ENCODE measurements around the gene RCN1. TPM values are rescaled to one million over a fixed set of nuclear protein-coding genes. Genes with fewer than 3 reads are reported as not detected.

The RCN1 gene
- total and polyA plus RNA-seq, 9 of the 15 experiments (the other 6 are each of a cell fraction or from before 2014, with no cell fraction given), result 2.1 to 8.7 (median 7.2) TPM

DNA sequence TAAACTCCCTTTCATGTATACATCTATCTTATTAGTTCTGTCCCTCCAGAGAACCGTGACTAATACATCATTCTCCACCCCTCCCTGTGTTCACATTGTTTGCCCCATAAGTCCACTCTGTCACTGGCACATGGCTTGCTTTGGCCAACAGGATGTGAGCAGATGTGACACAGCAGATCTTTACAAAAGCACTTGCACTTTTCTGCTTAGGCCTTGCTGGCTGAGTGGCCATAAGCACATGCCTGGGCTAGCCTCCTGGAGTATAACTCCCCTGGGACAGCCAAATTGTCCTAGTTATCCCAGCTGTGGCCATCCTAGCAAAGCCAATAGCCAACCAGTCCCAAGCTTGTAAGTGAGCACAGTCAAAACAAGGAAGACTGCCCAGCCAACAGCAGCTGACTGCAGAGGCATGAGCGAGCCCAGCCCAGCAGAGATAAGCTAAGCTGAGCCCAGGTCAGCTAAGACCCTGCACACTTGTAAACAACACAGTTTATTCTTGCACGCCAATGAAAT is 9.7 kb upstream of the RCN1 start (continued):
- TF ChIP-seq, protein P1, sequence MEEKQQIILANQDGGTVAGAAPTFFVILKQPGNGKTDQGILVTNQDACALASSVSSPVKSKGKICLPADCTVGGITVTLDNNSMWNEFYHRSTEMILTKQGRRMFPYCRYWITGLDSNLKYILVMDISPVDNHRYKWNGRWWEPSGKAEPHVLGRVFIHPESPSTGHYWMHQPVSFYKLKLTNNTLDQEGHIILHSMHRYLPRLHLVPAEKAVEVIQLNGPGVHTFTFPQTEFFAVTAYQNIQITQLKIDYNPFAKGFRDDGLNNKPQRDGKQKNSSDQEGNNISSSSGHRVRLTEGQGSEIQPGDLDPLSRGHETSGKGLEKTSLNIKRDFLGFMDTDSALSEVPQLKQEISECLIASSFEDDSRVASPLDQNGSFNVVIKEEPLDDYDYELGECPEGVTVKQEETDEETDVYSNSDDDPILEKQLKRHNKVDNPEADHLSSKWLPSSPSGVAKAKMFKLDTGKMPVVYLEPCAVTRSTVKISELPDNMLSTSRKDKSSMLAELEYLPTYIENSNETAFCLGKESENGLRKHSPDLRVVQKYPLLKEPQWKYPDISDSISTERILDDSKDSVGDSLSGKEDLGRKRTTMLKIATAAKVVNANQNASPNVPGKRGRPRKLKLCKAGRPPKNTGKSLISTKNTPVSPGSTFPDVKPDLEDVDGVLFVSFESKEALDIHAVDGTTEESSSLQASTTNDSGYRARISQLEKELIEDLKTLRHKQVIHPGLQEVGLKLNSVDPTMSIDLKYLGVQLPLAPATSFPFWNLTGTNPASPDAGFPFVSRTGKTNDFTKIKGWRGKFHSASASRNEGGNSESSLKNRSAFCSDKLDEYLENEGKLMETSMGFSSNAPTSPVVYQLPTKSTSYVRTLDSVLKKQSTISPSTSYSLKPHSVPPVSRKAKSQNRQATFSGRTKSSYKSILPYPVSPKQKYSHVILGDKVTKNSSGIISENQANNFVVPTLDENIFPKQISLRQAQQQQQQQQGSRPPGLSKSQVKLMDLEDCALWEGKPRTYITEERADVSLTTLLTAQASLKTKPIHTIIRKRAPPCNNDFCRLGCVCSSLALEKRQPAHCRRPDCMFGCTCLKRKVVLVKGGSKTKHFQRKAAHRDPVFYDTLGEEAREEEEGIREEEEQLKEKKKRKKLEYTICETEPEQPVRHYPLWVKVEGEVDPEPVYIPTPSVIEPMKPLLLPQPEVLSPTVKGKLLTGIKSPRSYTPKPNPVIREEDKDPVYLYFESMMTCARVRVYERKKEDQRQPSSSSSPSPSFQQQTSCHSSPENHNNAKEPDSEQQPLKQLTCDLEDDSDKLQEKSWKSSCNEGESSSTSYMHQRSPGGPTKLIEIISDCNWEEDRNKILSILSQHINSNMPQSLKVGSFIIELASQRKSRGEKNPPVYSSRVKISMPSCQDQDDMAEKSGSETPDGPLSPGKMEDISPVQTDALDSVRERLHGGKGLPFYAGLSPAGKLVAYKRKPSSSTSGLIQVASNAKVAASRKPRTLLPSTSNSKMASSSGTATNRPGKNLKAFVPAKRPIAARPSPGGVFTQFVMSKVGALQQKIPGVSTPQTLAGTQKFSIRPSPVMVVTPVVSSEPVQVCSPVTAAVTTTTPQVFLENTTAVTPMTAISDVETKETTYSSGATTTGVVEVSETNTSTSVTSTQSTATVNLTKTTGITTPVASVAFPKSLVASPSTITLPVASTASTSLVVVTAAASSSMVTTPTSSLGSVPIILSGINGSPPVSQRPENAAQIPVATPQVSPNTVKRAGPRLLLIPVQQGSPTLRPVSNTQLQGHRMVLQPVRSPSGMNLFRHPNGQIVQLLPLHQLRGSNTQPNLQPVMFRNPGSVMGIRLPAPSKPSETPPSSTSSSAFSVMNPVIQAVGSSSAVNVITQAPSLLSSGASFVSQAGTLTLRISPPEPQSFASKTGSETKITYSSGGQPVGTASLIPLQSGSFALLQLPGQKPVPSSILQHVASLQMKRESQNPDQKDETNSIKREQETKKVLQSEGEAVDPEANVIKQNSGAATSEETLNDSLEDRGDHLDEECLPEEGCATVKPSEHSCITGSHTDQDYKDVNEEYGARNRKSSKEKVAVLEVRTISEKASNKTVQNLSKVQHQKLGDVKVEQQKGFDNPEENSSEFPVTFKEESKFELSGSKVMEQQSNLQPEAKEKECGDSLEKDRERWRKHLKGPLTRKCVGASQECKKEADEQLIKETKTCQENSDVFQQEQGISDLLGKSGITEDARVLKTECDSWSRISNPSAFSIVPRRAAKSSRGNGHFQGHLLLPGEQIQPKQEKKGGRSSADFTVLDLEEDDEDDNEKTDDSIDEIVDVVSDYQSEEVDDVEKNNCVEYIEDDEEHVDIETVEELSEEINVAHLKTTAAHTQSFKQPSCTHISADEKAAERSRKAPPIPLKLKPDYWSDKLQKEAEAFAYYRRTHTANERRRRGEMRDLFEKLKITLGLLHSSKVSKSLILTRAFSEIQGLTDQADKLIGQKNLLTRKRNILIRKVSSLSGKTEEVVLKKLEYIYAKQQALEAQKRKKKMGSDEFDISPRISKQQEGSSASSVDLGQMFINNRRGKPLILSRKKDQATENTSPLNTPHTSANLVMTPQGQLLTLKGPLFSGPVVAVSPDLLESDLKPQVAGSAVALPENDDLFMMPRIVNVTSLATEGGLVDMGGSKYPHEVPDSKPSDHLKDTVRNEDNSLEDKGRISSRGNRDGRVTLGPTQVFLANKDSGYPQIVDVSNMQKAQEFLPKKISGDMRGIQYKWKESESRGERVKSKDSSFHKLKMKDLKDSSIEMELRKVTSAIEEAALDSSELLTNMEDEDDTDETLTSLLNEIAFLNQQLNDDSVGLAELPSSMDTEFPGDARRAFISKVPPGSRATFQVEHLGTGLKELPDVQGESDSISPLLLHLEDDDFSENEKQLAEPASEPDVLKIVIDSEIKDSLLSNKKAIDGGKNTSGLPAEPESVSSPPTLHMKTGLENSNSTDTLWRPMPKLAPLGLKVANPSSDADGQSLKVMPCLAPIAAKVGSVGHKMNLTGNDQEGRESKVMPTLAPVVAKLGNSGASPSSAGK (IDR thresholded peaks at IDR 0.05), result peak; percentile 45; the same call in 1 of the 2 replicates
- TF ChIP-seq RBM22 (IDR thresholded peaks at IDR 0.05; ENCODE audit: low read depth, low read length, poor library complexity, severe bottlenecking), result no peak
- TF ChIP-seq, protein P2, sequence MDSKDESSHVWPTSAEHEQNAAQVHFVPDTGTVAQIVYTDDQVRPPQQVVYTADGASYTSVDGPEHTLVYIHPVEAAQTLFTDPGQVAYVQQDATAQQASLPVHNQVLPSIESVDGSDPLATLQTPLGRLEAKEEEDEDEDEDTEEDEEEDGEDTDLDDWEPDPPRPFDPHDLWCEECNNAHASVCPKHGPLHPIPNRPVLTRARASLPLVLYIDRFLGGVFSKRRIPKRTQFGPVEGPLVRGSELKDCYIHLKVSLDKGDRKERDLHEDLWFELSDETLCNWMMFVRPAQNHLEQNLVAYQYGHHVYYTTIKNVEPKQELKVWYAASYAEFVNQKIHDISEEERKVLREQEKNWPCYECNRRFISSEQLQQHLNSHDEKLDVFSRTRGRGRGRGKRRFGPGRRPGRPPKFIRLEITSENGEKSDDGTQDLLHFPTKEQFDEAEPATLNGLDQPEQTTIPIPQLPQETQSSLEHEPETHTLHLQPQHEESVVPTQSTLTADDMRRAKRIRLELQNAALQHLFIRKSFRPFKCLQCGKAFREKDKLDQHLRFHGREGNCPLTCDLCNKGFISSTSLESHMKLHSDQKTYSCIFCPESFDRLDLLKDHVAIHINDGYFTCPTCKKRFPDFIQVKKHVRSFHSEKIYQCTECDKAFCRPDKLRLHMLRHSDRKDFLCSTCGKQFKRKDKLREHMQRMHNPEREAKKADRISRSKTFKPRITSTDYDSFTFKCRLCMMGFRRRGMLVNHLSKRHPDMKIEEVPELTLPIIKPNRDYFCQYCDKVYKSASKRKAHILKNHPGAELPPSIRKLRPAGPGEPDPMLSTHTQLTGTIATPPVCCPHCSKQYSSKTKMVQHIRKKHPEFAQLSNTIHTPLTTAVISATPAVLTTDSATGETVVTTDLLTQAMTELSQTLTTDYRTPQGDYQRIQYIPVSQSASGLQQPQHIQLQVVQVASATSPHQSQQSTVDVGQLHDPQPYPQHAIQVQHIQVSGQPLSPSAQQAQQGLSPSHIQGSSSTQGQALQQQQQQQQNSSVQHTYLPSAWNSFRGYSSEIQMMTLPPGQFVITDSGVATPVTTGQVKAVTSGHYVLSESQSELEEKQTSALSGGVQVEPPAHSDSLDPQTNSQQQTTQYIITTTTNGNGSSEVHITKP (IDR thresholded peaks at IDR 0.05; ENCODE audit: partially characterized antibody), result peak; percentile 71
- 0 out of 2 replicates have a peak, but pooled peaks have one; percentile 15 for TF ChIP-seq NFE2 (IDR thresholded peaks at IDR 0.05; ENCODE audit: low read depth)
- TF ChIP-seq PTTG1 (tag; IDR thresholded peaks at IDR 0.05; ENCODE audit: low read depth), result no peak
- no peak for TF ChIP-seq TBP (optimal IDR thresholded peaks at IDR 0.05; ENCODE audit: low read depth, low read length)
- TF ChIP-seq RHOXF2B (CRISPR knock-in tag; conservative IDR thresholded peaks at IDR 0.05), result no peak
- no peak for TF ChIP-seq ZNF589 (CRISPR knock-in tag; IDR thresholded peaks at IDR 0.05; ENCODE audit: low read depth)
